ENCODE data around the gene PCDHGA1.
"Not testable (repeated sequence)": the region's sequence is repeated elsewhere in the genome, so short reads cannot be mapped to it uniquely, and the experiment has no call there.

Gene PCDHGA1

GRCh38 chr5:141383345-141383744 is 53.0 kb downstream of the PCDHGA1 start:
- DNase-seq (ENCODE audit: low read depth): no peak

GRCh38 chr5:141384471-141385267 is 54.4 kb downstream of the PCDHGA1 start:
- no peak for DNase-seq (ENCODE audit: low read depth)

- DNase-seq (ENCODE audit: low read depth): not testable (repeated sequence)
These were observed 57.4 kb downstream of the PCDHGA1 start, which contains the start of gene PCDHGB4 for GRCh38 chr5:141387557-141388311. PCDHGB4 (plus strand) TSS chr5:141387698; CDS start chr5:141387885, 187 bp downstream.

DNA sequence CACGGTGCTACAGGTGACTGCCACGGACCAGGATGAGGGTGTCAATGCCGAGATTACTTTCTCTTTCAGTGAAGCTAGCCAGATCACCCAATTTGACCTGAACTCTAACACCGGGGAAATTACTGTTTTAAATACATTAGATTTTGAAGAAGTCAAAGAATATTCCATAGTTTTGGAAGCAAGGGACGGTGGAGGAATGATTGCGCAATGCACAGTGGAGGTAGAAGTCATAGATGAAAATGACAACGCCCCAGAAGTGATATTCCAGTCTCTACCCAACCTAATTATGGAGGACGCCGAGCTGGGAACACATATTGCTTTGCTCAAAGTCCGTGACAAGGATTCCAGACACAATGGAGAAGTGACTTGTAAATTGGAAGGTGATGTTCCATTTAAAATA is 58.3 kb downstream of the PCDHGA1 start:
- DNase-seq (ENCODE audit: low read depth): no peak

DNA sequence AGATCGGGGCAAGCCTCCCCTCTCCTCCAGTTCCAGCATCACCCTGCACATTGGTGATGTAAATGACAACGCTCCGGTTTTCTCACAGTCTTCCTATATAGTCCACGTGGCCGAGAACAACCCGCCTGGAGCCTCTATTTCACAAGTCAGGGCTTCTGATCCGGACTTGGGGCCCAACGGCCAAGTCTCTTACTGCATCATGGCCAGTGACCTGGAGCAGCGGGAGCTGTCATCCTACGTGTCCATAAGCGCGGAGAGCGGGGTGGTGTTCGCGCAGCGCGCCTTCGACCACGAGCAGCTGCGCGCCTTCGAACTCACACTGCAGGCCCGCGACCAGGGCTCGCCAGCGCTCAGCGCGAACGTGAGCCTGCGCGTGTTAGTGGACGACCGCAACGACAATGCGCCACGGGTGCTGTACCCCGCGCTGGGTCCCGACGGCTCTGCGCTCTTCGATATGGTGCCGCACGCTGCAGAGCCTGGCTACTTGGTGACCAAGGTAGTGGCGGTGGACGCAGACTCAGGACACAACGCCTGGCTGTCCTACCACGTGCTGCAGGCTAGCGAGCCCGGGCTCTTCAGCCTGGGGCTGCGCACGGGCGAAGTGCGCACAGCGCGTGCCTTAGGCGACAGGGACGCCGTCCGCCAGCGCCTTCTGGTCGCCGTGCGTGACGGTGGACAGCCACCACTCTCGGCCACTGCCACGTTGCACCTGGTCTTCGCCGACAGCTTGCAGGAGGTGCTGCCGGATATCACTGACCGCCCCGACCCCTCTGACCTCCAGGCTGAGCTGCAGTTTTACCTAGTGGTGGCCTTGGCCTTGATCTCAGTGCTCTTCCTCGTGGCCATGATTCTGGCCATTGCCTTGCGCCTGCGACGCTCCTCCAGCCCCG is 59.1 kb downstream of the PCDHGA1 start:
- DNase-seq (ENCODE audit: low read depth): no peak

GRCh38 chr5:141392429-141393198 is 62.3 kb downstream of the PCDHGA1 start, which contains the start of gene PCDHGA8:
PCDHGA8 (plus strand) TSS chr5:141392633; CDS start chr5:141392814, 181 bp downstream.
- no peak for DNase-seq (ENCODE audit: low read depth)

- DNase-seq (ENCODE audit: low read depth): no peak
These were observed 63.0 kb downstream of the PCDHGA1 start for GRCh38 chr5:141393267-141393666.

- not testable (repeated sequence) for DNase-seq (ENCODE audit: low read depth)
These were observed 64.3 kb downstream of the PCDHGA1 start for GRCh38 chr5:141394401-141395187.

- DNase-seq (ENCODE audit: low read depth): not testable (repeated sequence)
These were observed 67.6 kb downstream of the PCDHGA1 start, which contains the start of gene PCDHGB5 for GRCh38 chr5:141397756-141398551. PCDHGB5 (plus strand) TSS chr5:141397947; CDS start chr5:141398128, 181 bp downstream.

GRCh38 chr5:141398608-141399007 is 68.3 kb downstream of the PCDHGA1 start:
- no peak for DNase-seq (ENCODE audit: low read depth)

DNA sequence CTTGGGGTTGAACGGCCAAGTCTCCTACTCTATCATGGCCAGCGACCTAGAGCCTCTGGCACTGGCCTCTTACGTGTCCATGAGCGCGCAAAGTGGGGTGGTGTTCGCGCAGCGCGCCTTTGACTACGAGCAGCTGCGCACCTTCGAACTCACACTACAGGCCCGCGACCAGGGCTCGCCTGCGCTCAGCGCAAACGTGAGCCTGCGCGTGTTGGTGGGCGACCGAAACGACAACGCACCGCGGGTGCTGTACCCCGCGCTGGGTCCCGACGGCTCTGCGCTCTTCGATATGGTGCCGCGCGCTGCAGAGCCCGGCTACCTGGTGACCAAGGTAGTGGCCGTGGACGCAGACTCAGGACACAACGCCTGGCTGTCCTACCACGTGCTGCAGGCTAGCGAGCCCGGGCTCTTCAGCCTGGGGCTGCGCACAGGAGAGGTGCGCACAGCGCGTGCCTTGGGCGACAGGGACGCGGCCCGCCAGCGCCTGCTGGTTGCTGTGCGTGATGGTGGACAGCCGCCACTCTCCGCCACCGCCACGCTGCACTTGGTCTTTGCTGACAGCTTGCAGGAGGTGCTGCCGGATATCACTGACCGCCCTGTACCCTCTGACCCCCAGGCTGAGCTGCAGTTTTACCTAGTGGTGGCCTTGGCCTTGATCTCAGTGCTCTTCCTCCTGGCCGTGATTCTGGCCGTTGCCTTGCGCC is 69.4 kb downstream of the PCDHGA1 start:
- no peak for DNase-seq (ENCODE audit: low read depth)

DNA sequence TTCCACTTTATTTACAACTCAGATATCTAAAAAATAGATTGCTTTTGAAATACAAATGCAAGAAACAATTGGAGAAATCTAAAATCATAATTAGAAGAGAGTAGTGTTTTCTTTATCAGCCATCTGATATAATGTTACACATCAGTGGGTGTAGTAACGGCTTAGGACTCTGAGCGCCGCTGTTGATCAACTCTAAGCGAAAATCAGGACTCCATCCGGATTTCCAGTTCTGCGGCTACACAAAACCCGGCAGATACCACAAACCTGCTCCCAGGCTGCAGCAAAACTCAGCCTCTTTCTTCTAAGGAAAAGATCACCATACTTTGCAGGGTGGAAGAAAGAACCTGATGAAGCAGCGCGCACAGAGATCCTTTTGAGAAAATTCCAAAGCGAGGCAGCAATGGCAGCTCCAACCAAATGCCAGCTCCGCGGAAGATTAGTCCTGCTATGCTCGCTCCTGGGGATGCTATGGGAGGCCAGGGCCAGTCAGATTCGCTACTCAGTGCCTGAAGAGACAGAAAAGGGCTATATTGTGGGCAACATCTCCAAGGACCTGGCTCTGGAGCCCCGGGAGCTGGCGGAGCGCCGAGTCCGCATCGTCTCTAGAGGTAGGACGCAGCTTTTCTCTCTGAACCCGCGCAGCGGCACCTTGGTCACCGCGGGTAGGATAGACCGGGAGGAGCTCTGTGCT is 72.4 kb downstream of the PCDHGA1 start, which contains the start of gene PCDHGA9:
PCDHGA9 (plus strand) TSS at position 226 of the 691 bp plus-strand sequence; CDS start at position 401, 175 bp downstream.
- DNase-seq (ENCODE audit: low read depth): no peak

- no peak for DNase-seq (ENCODE audit: low read depth)
These were observed 73.1 kb downstream of the PCDHGA1 start for GRCh38 chr5:141403387-141403786.

DNA sequence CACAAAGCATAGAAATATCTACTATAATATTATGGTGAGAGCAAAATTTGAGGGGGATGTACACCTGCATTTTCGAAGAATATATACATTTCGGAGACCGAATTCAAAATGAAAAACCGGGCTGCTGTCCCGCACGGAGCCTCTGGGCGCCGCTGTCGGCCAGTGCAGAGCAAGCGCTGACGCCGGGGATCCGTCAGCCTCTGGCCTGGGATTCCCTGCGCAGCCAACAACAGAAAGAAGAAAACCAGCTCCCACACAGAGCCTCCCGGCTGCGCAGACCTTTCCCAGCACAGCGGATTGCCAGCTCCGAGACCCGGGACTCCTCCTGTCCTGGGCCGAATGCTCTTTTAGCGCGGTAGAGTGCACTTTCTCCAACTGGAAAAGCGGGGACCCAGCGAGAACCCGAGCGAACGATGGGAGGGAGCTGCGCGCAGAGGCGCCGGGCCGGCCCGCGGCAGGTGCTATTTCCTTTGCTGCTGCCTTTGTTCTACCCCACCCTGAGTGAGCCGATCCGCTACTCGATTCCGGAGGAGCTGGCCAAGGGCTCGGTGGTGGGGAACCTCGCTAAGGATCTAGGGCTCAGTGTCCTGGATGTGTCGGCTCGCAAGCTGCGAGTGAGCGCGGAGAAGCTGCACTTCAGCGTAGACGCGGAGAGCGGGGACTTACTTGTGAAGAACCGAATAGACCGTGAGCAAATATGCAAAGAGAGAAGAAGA is 77.6 kb downstream of the PCDHGA1 start, which contains the start of gene PCDHGB6:
PCDHGB6 (plus strand) TSS at position 232 of the 716 bp plus-strand sequence; CDS start at position 414, 182 bp downstream.
- DNase-seq (ENCODE audit: low read depth): not testable (repeated sequence)

DNA sequence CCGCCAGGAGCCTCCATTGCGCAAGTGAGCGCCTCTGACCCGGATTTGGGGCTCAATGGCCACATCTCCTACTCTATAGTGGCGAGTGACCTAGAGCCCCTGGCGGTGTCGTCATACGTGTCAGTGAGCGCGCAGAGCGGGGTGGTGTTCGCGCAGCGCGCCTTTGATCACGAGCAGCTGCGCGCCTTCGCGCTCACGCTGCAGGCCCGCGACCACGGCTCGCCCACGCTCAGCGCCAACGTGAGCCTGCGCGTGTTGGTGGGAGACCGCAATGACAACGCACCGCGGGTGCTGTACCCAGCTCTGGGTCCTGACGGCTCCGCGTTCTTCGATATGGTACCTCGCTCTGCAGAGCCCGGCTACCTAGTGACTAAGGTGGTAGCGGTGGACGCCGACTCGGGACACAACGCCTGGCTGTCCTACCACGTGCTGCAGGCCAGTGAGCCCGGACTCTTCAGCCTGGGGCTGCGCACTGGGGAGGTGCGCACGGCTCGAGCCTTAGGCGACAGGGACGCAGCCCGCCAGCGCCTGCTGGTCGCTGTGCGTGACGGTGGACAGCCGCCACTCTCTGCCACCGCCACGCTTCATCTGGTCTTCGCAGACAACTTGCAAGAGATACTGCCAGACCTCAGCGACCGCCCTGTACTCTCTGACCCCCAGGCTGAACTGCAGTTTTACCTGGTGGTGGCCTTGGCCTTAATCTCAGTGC is 79.4 kb downstream of the PCDHGA1 start:
- no peak for DNase-seq (ENCODE audit: low read depth)

GRCh38 chr5:141411575-141411974 is 81.3 kb downstream of the PCDHGA1 start:
- DNase-seq (ENCODE audit: low read depth): no peak

Measured in stimulated activated CD8-positive, alpha-beta memory T cell treated with anti-CD3 and anti-CD28 coated beads, Interleukin-12 subunit alpha, Interleukin-12 subunit beta, amount 100 ng/mL, for 1 hour (primary cell).